RWPE2 (cell line): ENCODE results near the gene GRIFIN.

Experiments
- ATAC-seq: fragments of 200-7000 bp; cut with Tn5 transposase; 3 replicates; pipeline ENCODE4 v1.9.1; 2021; ENCODE audit warnings: low read depth
- DNase-seq: peaks from one replicate; pipeline ENCODE4 v3.0.0-alpha.2; 2020; ENCODE audit warnings: low spot score
- H3K27ac ChIP-seq: fragments of 450-650 bp; 2 replicates; pipeline ENCODE4 v1.5.1; 2017; ENCODE audit warnings: mild to moderate bottlenecking; ENCODE audit not compliant: poor library complexity, severe bottlenecking
- H3K27me3 ChIP-seq: fragments of 250-450 bp; sonication (Bioruptor Pico); 2 replicates; pipeline ENCODE4 v1.5.1; 2021; ENCODE audit warnings: mild to moderate bottlenecking, moderate library complexity; ENCODE audit not compliant: insufficient read depth, poor library complexity, severe bottlenecking
- H3K36me3 ChIP-seq: fragments of 250-450 bp; sonication (Bioruptor Pico); 2 replicates; pipeline ENCODE4 v1.5.1; 2020; ENCODE audit warnings: low read depth, mild to moderate bottlenecking, moderate library complexity
- H3K4me1 ChIP-seq: fragments of 250-450 bp; sonication (Bioruptor Pico); 2 replicates; pipeline ENCODE4 v1.5.1; 2021; ENCODE audit warnings: mild to moderate bottlenecking, moderate library complexity; ENCODE audit not compliant: insufficient read depth, poor library complexity, severe bottlenecking
- H3K4me3 ChIP-seq: fragments of 250-450 bp; sonication (Bioruptor Pico); 2 replicates; pipeline ENCODE4 v1.5.1; 2021; ENCODE audit warnings: mild to moderate bottlenecking, moderate library complexity; ENCODE audit not compliant: severe bottlenecking
- H3K9me3 ChIP-seq: fragments of 250-450 bp; sonication (Bioruptor Pico); 2 replicates; pipeline ENCODE4 v1.5.1; 2021; ENCODE audit warnings: mild to moderate bottlenecking, moderate library complexity; ENCODE audit not compliant: severe bottlenecking
- CTCF ChIP-seq: fragments of 450-650 bp; IDR thresholded peaks from one replicate; pipeline ENCODE4 v1.5.1; 2017; ENCODE audit warnings: mild to moderate bottlenecking, moderate library complexity; ENCODE audit not compliant: poor library complexity, severe bottlenecking

Gene GRIFIN

GRCh38 chr7:2465928-2466327 is 10.3 kb downstream of the GRIFIN start:
- no peaks in the 10 kb centered on the region for H3K9me3 ChIP-seq
- no peak for TF ChIP-seq CTCF

GRCh38 chr7:2462731-2463130 is 13.5 kb downstream of the GRIFIN start:
- Histone ChIP-seq H3K4me3 (no peak overlapping the region), H3K4me1 (no peaks in the 10 kb centered on the region), H3K9me3 (no peaks in the 10 kb centered on the region), H3K36me3 (no peaks in the 10 kb centered on the region), H3K27me3 (no peaks in the 10 kb centered on the region), H3K27ac (no peak overlapping the region)
- no peak for DNase-seq
- no peak for ATAC-seq
- TF ChIP-seq CTCF = no peak

More at GRCh38 chr7:2465928-2466327, 10.3 kb downstream of the GRIFIN start:
- ATAC-seq (no peak), DNase-seq (no peak)
- Histone ChIP-seq H3K4me1 (peaks cover under 1% of the 10 kb centered on the region), H3K36me3 (no peaks in the 10 kb centered on the region), H3K4me3 (no peak overlapping the region), H3K27ac (no peak overlapping the region), H3K27me3 (no peaks in the 10 kb centered on the region)

DNA sequence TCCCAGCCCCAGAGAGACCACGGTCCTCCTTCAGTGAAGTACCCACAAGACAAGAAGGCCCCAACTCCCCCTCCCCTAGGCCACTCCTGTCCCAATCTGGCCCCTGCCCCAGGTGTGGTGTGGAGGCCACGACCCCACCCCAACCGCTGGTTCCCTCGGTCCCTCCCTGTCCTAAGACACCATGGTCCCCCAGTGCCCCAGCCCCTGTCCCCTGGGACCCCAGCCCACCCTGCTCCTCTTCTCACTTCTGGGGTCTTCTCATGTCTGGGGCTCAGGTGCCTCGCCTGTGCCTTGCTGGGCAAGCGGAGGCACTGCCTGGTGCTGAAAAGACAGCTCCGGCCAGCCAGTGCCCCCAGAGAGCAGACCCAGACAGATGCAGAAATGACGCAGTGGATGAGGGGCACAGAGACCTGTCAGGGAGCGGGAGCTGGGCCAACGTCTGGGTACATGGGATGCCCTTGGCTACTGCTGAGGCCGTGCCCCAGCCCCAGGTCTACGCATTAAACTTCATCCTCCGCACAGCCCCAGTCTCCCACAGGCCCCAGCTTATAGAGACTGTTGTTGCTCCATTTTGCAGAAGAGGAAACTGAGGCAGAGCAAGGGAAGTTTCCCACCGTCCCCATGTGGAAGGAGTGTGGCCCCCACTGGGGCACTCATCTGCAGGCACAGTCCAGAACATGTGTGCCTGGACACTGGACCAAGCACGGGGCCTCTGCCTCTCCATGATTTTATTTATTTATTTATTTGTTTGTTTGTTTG is 14.8 kb downstream of the GRIFIN start:
- no peaks in the 10 kb centered on the region for H3K36me3 ChIP-seq
- H3K4me1 ChIP-seq = no peaks in the 10 kb centered on the region
- ATAC-seq = no peak
- no peak for TF ChIP-seq CTCF
- no peak for DNase-seq
- no peak overlapping the region for H3K27ac ChIP-seq
- H3K27me3 ChIP-seq = no peaks in the 10 kb centered on the region
- H3K4me3 ChIP-seq = no peak overlapping the region
- no peaks in the 10 kb centered on the region for H3K9me3 ChIP-seq

- TF ChIP-seq CTCF = no peak
These were observed 15.6 kb downstream of the GRIFIN start for GRCh38 chr7:2460641-2461040.

DNA sequence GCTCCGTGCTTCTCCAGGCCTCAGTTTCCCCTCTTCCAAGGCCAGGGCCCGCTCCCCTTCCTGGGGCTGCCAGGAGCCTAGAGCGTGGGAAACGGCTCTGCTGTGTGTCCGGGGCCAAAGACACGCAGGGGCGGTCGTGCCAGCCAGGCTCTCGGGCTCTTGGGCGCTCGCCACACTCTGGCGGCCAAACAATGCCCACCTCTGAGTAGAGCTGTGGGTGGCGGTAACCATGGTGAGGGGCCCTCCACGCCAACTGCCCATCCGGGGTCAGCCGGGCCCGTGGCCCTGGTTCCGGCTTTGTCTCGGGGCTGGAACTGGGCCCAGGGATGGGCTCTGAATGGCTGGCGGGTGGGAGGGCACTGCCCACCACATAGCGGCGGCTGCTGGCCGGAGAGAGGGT is 16.0 kb downstream of the GRIFIN start:
- ATAC-seq (no peak), DNase-seq (no peak)
- Histone ChIP-seq H3K27me3 (no peaks in the 10 kb centered on the region), H3K9me3 (no peaks in the 10 kb centered on the region), H3K27ac (no peak overlapping the region), H3K36me3 (no peaks in the 10 kb centered on the region), H3K4me1 (no peaks in the 10 kb centered on the region), H3K4me3 (no peak overlapping the region)
- no peak for TF ChIP-seq CTCF

More at GRCh38 chr7:2460641-2461040, 15.6 kb downstream of the GRIFIN start:
- Histone ChIP-seq H3K36me3 (no peaks in the 10 kb centered on the region), H3K27ac (no peak overlapping the region), H3K4me3 (no peak overlapping the region), H3K4me1 (no peaks in the 10 kb centered on the region), H3K9me3 (no peaks in the 10 kb centered on the region), H3K27me3 (no peaks in the 10 kb centered on the region)
- ATAC-seq (no peak), DNase-seq (no peak)
